ENCODE results near the gene LPAR2. TPM values are rescaled to one million over a fixed set of nuclear protein-coding genes. Genes with fewer than 3 reads are reported as not detected.

The LPAR2 gene
- total and polyA plus RNA-seq, 7 donors: 0.08 to 1.5 (median 0.42) TPM

- intact Hi-C loops (cut with DNase I): loop anchor here in 1 of 2 donors (5.0 kb wide), 1 partner anchor 114 kb away; no protein-coding TSS in a partner anchor
- 6 to 10% (median 10%) methylated on average over 17 of the region's 17 CpGs for WGBS, 3 donors
Measured at GRCh38 chr19:19662871-19663255, 34.8 kb upstream of the LPAR2 start.

DNA sequence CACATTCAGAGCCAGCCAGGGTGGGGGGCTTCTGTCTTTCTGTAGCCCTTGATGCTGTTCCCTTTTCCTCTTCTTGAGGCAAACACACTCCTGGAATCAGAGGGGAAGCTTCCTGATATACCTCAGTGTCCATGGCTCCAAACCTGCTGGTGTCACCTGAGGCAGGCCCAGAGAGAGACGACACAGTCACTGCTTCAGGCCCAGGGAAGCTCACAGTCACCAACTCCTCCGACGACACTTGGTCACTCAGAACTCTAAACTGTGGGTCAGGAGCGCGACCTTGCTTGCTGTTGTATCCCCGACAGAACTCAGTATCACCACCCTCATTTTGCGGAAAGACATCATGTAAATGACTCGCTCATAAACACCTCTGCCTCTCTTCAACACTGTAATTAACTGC lies 34.3 kb upstream of the LPAR2 start:
- Histone ChIP-seq H3K4me1 (peaks cover 14% of the 10 kb centered on the region), H3K27ac (no peak overlapping the region), H3K27me3 (ENCODE audit: insufficient read depth in 3 of 3, low read length in 2 of 3) (no peaks in the 10 kb centered on the region), H3K36me3 (ENCODE audit: insufficient read depth in 1 of 2, low read depth in 1 of 2) (peaks cover 0 to 32% of the 10 kb centered on the region in 2 donors), H3K9me3 (no peaks in the 10 kb centered on the region), H3K4me3 (peak overlapping the region; percentile 99)
- WGBS, 3 donors: 74 to 76% (median 75%) methylated on average over 8 of the region's 8 CpGs
- ATAC-seq: no peak
- intact Hi-C loops (cut with DNase I): loop anchor here in 1 of 2 donors (5.0 kb wide), 1 partner anchor 115 kb away; no protein-coding TSS in a partner anchor
- TF ChIP-seq, protein P1, sequence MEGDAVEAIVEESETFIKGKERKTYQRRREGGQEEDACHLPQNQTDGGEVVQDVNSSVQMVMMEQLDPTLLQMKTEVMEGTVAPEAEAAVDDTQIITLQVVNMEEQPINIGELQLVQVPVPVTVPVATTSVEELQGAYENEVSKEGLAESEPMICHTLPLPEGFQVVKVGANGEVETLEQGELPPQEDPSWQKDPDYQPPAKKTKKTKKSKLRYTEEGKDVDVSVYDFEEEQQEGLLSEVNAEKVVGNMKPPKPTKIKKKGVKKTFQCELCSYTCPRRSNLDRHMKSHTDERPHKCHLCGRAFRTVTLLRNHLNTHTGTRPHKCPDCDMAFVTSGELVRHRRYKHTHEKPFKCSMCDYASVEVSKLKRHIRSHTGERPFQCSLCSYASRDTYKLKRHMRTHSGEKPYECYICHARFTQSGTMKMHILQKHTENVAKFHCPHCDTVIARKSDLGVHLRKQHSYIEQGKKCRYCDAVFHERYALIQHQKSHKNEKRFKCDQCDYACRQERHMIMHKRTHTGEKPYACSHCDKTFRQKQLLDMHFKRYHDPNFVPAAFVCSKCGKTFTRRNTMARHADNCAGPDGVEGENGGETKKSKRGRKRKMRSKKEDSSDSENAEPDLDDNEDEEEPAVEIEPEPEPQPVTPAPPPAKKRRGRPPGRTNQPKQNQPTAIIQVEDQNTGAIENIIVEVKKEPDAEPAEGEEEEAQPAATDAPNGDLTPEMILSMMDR (IDR thresholded peaks at IDR 0.05): no peak
- DNase-seq: no peak

More at GRCh38 chr19:19662871-19663255, 34.8 kb upstream of the LPAR2 start:
- ATAC-seq (no peak), DNase-seq (no peak)
- TF ChIP-seq, protein P1 (IDR thresholded peaks at IDR 0.05): no peak
- Histone ChIP-seq H3K36me3 (ENCODE audit: insufficient read depth in 1 of 2, low read depth in 1 of 2) (peaks cover 0 to 27% of the 10 kb centered on the region in 2 donors), H3K9me3 (no peaks in the 10 kb centered on the region), H3K4me1 (peaks cover 14% of the 10 kb centered on the region), H3K27ac (peak overlapping the region; percentile 93), H3K27me3 (ENCODE audit: insufficient read depth in 3 of 3, low read length in 2 of 3) (no peaks in the 10 kb centered on the region), H3K4me3 (peak overlapping the region; percentile 99)

GRCh38 chr19:19661675-19662251 lies 33.7 kb upstream of the LPAR2 start:
- Histone ChIP-seq H3K4me1 (peaks cover 14% of the 10 kb centered on the region), H3K36me3 (ENCODE audit: insufficient read depth in 1 of 2, low read depth in 1 of 2) (peaks cover 1 to 38% of the 10 kb centered on the region in 2 donors), H3K9me3 (no peaks in the 10 kb centered on the region), H3K27me3 (ENCODE audit: insufficient read depth in 3 of 3, low read length in 2 of 3) (no peaks in the 10 kb centered on the region), H3K27ac (no peak overlapping the region), H3K4me3 (peak overlapping the region; percentile 99)
- 64 to 69% (median 67%) methylated on average over 18 of the region's 18 CpGs for whole genome bisulfite sequencing, 3 donors
- ATAC-seq (no peak), DNase-seq (no peak)
- intact Hi-C loops (cut with DNase I): loop anchor here in 1 of 2 donors (5.0 kb wide), 1 partner anchor 116 kb away; no protein-coding TSS in a partner anchor
- TF ChIP-seq, protein P1 (IDR thresholded peaks at IDR 0.05): no peak

- H3K36me3 ChIP-seq (ENCODE audit: insufficient read depth in 1 of 2, low read depth in 1 of 2): peaks cover 5 to 44% of the 10 kb centered on the region in 2 donors
- no peaks in the 10 kb centered on the region for H3K27me3 ChIP-seq (ENCODE audit: insufficient read depth in 3 of 3, low read length in 2 of 3)
- ATAC-seq: no peak
- intact Hi-C loops (cut with DNase I): loop anchor here in 1 of 2 donors (5.0 kb wide), 1 partner anchor 116 kb away; no protein-coding TSS in a partner anchor
- WGBS, 3 donors: 77 to 84% (median 81%) methylated on average over 10 of the region's 10 CpGs
- H3K9me3 ChIP-seq: no peaks in the 10 kb centered on the region
- peaks cover 14% of the 10 kb centered on the region for H3K4me1 ChIP-seq
- no peak overlapping the region for H3K27ac ChIP-seq
- TF ChIP-seq, protein P1 (IDR thresholded peaks at IDR 0.05): no peak
- no peak for DNase-seq
- H3K4me3 ChIP-seq: no peak overlapping the region
Measured at GRCh38 chr19:19661141-19661674, 33.2 kb upstream of the LPAR2 start.
